ENCODE data around the gene POLA1.
A peak's percentile ranks its signal among the peaks of the same experiment; 100 is the strongest.

POLA1 gene

DNA sequence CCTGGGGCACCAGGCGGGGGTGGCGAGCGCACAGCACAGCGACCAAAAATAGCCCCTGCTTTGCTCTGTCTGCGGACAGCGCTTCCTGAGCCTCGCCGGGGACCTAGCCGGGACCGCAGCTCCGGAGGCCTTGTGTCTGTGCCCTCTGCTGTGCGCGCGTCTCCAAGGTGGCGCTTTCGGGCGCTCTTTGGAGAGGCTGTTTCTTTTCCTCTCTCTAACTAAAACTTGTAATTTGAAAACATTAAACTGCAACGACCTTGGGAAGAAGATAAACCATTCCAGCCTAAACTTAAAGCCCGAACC is 318.7 kb downstream of the POLA1 start:
- peaks cover 78% of the 10 kb centered on the region for H3K27me3 ChIP-seq
- DNase-seq: no peak
- no peaks in the 10 kb centered on the region for H3K4me1 ChIP-seq
- no peak overlapping the region for H3K4me3 ChIP-seq (ENCODE audit: low read depth, low read length)
- no peaks in the 10 kb centered on the region; the same call in 1 of the 2 replicates for H3K9me3 ChIP-seq
- TF ChIP-seq, protein P1, sequence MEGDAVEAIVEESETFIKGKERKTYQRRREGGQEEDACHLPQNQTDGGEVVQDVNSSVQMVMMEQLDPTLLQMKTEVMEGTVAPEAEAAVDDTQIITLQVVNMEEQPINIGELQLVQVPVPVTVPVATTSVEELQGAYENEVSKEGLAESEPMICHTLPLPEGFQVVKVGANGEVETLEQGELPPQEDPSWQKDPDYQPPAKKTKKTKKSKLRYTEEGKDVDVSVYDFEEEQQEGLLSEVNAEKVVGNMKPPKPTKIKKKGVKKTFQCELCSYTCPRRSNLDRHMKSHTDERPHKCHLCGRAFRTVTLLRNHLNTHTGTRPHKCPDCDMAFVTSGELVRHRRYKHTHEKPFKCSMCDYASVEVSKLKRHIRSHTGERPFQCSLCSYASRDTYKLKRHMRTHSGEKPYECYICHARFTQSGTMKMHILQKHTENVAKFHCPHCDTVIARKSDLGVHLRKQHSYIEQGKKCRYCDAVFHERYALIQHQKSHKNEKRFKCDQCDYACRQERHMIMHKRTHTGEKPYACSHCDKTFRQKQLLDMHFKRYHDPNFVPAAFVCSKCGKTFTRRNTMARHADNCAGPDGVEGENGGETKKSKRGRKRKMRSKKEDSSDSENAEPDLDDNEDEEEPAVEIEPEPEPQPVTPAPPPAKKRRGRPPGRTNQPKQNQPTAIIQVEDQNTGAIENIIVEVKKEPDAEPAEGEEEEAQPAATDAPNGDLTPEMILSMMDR (IDR thresholded peaks at IDR 0.05; ENCODE audit: low read depth, low read length): no peak
- no peaks in the 10 kb centered on the region for H3K36me3 ChIP-seq

DNA sequence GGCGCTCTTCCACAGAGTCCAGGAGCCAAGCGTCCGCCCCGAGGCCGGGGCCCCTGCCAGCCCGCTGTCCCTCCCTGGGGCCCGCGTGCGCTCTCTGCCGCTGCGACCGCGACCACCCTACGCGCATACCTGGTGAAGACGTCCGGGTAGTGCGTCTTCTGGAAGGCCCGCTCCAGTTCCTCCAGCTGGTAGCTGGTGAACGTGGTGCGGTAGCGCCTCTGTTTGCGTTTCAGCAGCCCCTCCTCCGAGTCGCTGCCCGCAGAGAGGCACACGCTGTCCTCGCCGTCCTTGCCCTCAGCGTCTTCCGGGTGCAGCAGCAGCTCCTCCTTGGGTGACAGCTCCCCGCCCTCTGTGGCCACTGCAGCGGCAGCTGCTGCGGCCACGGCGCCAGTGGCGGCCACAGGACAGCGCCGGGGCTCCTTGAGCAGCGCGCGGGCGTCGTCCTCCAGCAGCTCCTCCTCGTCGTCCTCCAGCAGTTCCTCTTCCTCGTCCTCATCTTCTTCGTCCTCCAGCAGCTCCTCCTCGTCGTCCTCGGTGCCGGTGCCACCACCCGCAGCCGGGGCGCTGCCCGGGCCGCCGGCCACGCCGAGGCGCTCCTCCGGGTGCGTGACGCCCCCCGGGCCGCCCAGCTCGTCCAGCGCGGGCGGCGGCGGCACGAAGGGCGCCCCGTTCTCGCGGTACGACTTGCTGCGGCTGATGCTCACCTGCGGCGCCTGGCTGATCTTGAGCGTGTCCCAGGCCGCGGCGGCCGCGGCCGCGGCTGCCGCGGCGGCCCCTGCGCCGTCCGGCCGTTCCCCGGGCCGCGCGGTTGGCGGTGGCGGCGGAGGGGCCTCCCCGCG is 319.3 kb downstream of the POLA1 start:
- H3K27me3 ChIP-seq: peaks cover 78% of the 10 kb centered on the region
- H3K4me1 ChIP-seq: no peaks in the 10 kb centered on the region
- H3K36me3 ChIP-seq: no peaks in the 10 kb centered on the region
- no peak for DNase-seq
- H3K4me3 ChIP-seq (ENCODE audit: low read depth, low read length): no peak overlapping the region
- no peaks in the 10 kb centered on the region; the same call in 1 of the 2 replicates for H3K9me3 ChIP-seq
- TF ChIP-seq, protein P1 (IDR thresholded peaks at IDR 0.05; ENCODE audit: low read depth, low read length): no peak

DNA sequence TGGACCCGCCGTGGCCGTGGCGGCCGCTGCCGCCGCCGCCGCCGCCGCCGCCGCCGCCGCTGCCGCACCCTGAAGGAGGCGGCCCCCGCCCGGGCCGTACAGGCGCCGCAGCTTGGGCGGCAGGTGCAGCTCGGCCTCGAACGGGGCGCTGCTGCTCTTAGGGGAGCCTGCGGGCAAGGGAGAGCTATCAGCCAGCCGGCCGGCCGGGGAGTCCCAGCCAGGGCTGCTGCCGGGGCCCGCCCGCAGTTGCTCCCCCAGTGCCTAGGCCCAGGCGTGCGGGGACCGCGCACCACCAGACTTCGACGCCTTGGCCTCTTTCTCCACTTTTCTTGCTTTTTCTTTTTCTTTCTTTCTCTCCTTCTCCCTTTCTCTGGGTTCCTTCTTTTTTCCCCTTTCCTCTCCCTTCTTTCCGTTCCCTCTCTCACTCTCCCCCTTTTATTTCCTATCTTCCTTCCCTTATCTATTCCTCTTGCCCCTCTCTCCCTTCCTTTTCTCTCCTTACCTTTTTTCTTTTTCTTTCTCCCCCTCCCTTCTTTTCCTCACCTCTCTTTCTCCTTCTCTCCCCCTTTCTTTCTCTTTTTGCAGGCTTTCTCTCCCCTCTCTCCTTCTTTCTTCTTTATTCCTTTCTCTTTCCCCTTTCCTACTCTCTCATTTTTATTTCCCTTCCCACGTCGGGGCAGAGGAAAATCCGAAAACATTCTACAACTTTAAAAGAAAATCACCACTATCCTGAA is 320.1 kb downstream of the POLA1 start:
- Histone ChIP-seq H3K27me3 (peaks cover 74% of the 10 kb centered on the region), H3K4me1 (no peaks in the 10 kb centered on the region), H3K9me3 (no peaks in the 10 kb centered on the region; the same call in 1 of the 2 replicates), H3K36me3 (no peaks in the 10 kb centered on the region), H3K4me3 (ENCODE audit: low read depth, low read length) (no peak overlapping the region)
- DNase-seq: no peak
- TF ChIP-seq, protein P1 (IDR thresholded peaks at IDR 0.05; ENCODE audit: low read depth, low read length): no peak

DNA sequence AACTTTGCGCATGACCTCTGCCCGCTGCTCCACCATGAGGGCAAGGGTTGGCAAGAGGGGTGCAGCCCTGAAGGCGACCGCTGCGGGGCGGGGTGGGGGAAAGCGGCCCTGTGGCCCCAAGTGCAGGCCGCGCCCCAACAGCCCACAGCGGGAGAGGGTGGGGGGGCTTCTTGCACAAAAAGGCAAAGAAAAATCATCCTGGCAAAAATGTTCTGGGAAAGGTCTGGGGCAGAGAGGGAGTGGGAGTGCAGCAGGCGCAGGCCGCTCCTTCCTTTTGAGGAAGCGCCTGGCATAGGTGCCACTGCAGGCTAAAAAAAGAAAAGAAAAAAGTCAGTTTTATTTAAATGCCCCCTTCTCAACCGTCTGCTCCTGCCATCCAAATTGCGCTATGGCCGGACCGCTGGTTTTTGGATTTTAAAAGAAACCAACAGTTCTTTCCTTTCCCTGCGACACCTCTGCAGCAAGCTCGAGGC is 320.7 kb downstream of the POLA1 start:
- H3K27me3 ChIP-seq: peaks cover 77% of the 10 kb centered on the region
- H3K4me3 ChIP-seq (ENCODE audit: low read depth, low read length): no peak overlapping the region
- H3K9me3 ChIP-seq: no peaks in the 10 kb centered on the region; the same call in 1 of the 2 replicates
- H3K4me1 ChIP-seq: no peaks in the 10 kb centered on the region
- DNase-seq: no peak
- no peaks in the 10 kb centered on the region for H3K36me3 ChIP-seq
- TF ChIP-seq, protein P1 (IDR thresholded peaks at IDR 0.05; ENCODE audit: low read depth, low read length): no peak

DNA sequence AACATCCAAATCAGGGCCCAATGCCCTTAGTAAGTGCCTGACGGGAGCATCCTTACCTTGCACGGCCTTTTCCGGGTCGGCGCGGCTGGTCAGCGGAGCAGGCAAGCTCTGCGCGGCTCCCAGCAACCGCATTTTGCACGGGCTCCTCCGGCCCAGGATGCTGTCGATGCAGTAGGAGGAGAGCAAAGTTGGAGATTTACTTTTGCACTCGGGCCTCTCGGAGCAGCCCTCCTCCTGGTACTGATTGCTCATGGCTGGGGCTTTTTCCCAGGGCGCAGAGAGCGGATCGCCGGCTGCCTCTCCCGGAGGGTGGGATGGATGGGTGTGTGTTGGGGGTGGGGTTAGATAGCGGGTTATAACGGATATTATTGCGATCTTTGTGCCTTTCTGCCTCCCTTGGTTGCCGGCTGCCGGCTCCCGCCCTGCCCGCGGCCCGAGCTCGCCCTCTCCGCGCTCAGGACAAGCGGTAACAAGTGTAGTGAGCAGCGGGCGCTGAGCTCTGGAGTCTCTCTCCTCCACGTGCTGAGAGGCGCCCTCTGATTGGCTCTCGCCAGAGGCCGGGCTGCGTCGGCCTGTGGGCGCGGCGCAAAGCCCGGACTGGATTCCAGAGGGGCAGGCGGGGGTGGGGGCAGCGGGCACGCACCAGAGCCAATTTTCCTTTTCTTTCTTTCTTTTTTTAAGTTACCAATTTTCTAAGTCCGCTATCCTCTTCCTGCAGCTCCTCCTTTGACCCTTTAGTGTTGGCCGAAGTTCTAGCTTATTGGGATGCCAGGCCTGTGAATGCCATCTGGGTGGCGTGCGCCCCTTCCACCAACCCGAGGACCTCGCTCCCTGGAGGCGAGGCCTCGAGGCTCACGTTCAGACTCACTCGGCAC is 322.0 kb downstream of the POLA1 start, which contains the start of gene ARX:
Gene ARX, minus strand, starts transcription at position 480 of the 875 bp plus-strand sequence. Its CDS starts 228 bp downstream, at position 252.
- no peak within 1 kb of the TSS for H3K4me3 ChIP-seq (ENCODE audit: low read depth, low read length)
- no peaks in the 10 kb centered on the region for H3K4me1 ChIP-seq
- DNase-seq: peak; percentile 50
- H3K27me3 ChIP-seq: peaks cover 85% of the 10 kb centered on the region
- TF ChIP-seq, protein P1 (IDR thresholded peaks at IDR 0.05; ENCODE audit: low read depth, low read length): no peak
- no peaks in the 10 kb centered on the region; the same call in 1 of the 2 replicates for H3K9me3 ChIP-seq
- H3K36me3 ChIP-seq: no peaks in the 10 kb centered on the region

All from BE2C (cell line).